HG03460 (cell line): ENCODE measurements around the gene CFAP300.

Experiments used
- ATAC-seq: cut with Tn5 transposase; IDR thresholded peaks from one replicate; pipeline ENCODE4 v1.9.1; 2021; ENCODE audit not compliant: unreplicated experiment

CFAP300 gene

GRCh38 chr11:102071497-102072472, 24.5 kb downstream of the CFAP300 start:
- ATAC-seq: no peak

- ATAC-seq: no peak
These were observed 26.0 kb downstream of the CFAP300 start for GRCh38 chr11:102073253-102073652.

GRCh38 chr11:102079625-102080024, 32.4 kb downstream of the CFAP300 start:
- no peak for ATAC-seq

- ATAC-seq: no peak
These were observed 34.1 kb downstream of the CFAP300 start for GRCh38 chr11:102081313-102081712.

- no peak for ATAC-seq
These were observed 38.8 kb downstream of the CFAP300 start for GRCh38 chr11:102085864-102086551.

- no peak for ATAC-seq
These were observed 49.9 kb downstream of the CFAP300 start for GRCh38 chr11:102097186-102097585.

GRCh38 chr11:102099755-102100154, 52.5 kb downstream of the CFAP300 start:
- ATAC-seq: no peak

GRCh38 chr11:102108734-102109440, 61.6 kb downstream of the CFAP300 start:
- ATAC-seq: no peak

- peak; percentile 80 for ATAC-seq
These were observed 62.9 kb downstream of the CFAP300 start, which contains the start of gene YAP1 for GRCh38 chr11:102109896-102110760. YAP1 (plus strand) TSS chr11:102110447; CDS start chr11:102110849, 402 bp downstream.

- peak; percentile 38 for ATAC-seq
These were observed 63.4 kb downstream of the CFAP300 start for GRCh38 chr11:102110761-102111010.

GRCh38 chr11:102111011-102111786, 64.0 kb downstream of the CFAP300 start:
- ATAC-seq: peak; percentile 5

GRCh38 chr11:102111787-102112508, 64.7 kb downstream of the CFAP300 start:
- ATAC-seq: no peak

- ATAC-seq: no peak
These were observed 65.2 kb downstream of the CFAP300 start for GRCh38 chr11:102112509-102112821.

- no peak for ATAC-seq
These were observed 66.8 kb downstream of the CFAP300 start for GRCh38 chr11:102114032-102114431.

GRCh38 chr11:102115557-102115956, 68.3 kb downstream of the CFAP300 start:
- ATAC-seq: no peak

- ATAC-seq: no peak
These were observed 69.4 kb downstream of the CFAP300 start for GRCh38 chr11:102116453-102117205.

- ATAC-seq: no peak
These were observed 70.4 kb downstream of the CFAP300 start for GRCh38 chr11:102117472-102118113.

GRCh38 chr11:102118937-102119336, 71.7 kb downstream of the CFAP300 start:
- ATAC-seq: no peak
